Left lobe of liver (tissue), 2 donors: ENCODE data around the gene AP1S3. TPM values are rescaled to one million over a fixed set of nuclear protein-coding genes. Genes with fewer than 3 reads are reported as not detected.
"Not testable (repeated sequence)": the region's sequence is repeated elsewhere in the genome, so short reads cannot be mapped to it uniquely, and the experiment has no call there.

Experiments used
- ATAC-seq: fragments of 200-7000 bp; cut with Tn5 transposase; one replicate; pipeline ENCODE4 v1.9.1; 2020; ENCODE audit warnings: mild to moderate bottlenecking, moderate library complexity
- DNase-seq: peaks from one replicate; pipeline ENCODE4 v3.0.0-alpha.2; 2020; ENCODE audit warnings: low spot score
- total RNA-seq: library from RNA; stranded (reverse); gene quantifications from one replicate; pipeline ENCODE4 v1.2.1, GENCODE V29; 2021
- donor health status: DM: no; HTN: no; CAD: no; lungs with moderate emphysema.
- donor health status: DM: no; HTN: yes; CAD: no.

The AP1S3 gene
- total RNA-seq, 1 donor from 2014 or later, result 1.3 TPM

GRCh38 chr2:223854741-223855140, 17.4 kb upstream of the AP1S3 start:
- DNase-seq, result no peak
- ATAC-seq, result no peak

GRCh38 chr2:223853425-223853837, 16.0 kb upstream of the AP1S3 start:
- DNase-seq (no peak), ATAC-seq (no peak)

GRCh38 chr2:223852281-223852795, 15.0 kb upstream of the AP1S3 start:
- no peak for ATAC-seq
- DNase-seq, result no peak

GRCh38 chr2:223847410-223847809, 10.0 kb upstream of the AP1S3 start:
- DNase-seq (no peak), ATAC-seq (no peak)

- ATAC-seq (no peak), DNase-seq (no peak)
These were observed 9.1 kb upstream of the AP1S3 start for GRCh38 chr2:223846515-223846914.

- DNase-seq (no peak), ATAC-seq (no peak)
These were observed 4.2 kb upstream of the AP1S3 start for GRCh38 chr2:223841436-223842190.

- ATAC-seq (no peak), DNase-seq (no peak)
These were observed 1.5 kb downstream of the AP1S3 start for GRCh38 chr2:223835701-223836532.

GRCh38 chr2:223834431-223834830, 3.0 kb downstream of the AP1S3 start:
- DNase-seq, result no peak

GRCh38 chr2:223832241-223832903, 5.0 kb downstream of the AP1S3 start:
- ATAC-seq (no peak), DNase-seq (no peak)

More at GRCh38 chr2:223834431-223834830, 3.0 kb downstream of the AP1S3 start:
- no peak for ATAC-seq

- no peak for DNase-seq
- no peak for ATAC-seq
These were observed 8.3 kb downstream of the AP1S3 start for GRCh38 chr2:223829128-223829527.

GRCh38 chr2:223828314-223828713, 9.1 kb downstream of the AP1S3 start:
- DNase-seq (no peak), ATAC-seq (no peak)

- ATAC-seq, result no peak
These were observed 10.4 kb downstream of the AP1S3 start for GRCh38 chr2:223826995-223827394.

GRCh38 chr2:223824301-223824700, 13.1 kb downstream of the AP1S3 start:
- ATAC-seq, result no peak
- no peak for DNase-seq

More at GRCh38 chr2:223826995-223827394, 10.4 kb downstream of the AP1S3 start:
- no peak for DNase-seq

- DNase-seq (no peak), ATAC-seq (no peak)
These were observed 14.6 kb downstream of the AP1S3 start for GRCh38 chr2:223822818-223823217.

GRCh38 chr2:223820549-223820948, 16.8 kb downstream of the AP1S3 start:
- DNase-seq (no peak), ATAC-seq (no peak)

- DNase-seq, result no peak
- ATAC-seq, result no peak
These were observed 17.5 kb downstream of the AP1S3 start for GRCh38 chr2:223819891-223820290.

GRCh38 chr2:223815884-223816570, 21.4 kb downstream of the AP1S3 start:
- DNase-seq, result no peak
- no peak for ATAC-seq

GRCh38 chr2:223815186-223815883, 22.0 kb downstream of the AP1S3 start:
- ATAC-seq (no peak), DNase-seq (no peak)

GRCh38 chr2:223814764-223815163, 22.6 kb downstream of the AP1S3 start:
- ATAC-seq, result not testable (repeated sequence)

GRCh38 chr2:223813329-223813728, 24.1 kb downstream of the AP1S3 start:
- DNase-seq (no peak), ATAC-seq (no peak)

More at GRCh38 chr2:223814764-223815163, 22.6 kb downstream of the AP1S3 start:
- not testable (repeated sequence) for DNase-seq
